Cardiac muscle cell (in vitro differentiated cells and primary cell): ENCODE data around the gene MARCHF10. TPM values are rescaled to one million over a fixed set of nuclear protein-coding genes. Genes with fewer than 3 reads are reported as not detected.

Source experiments
- DNase-seq, 2 donors: peaks; one replicate each; pipeline versions ENCODE4 v3.0.0 to v3.0.0-alpha.2; 2010 to 2017; ENCODE audit warnings: low read depth in 1 of 2, low spot score in 1 of 2
- H3K27ac ChIP-seq: fragments of 200-600 bp; sonication (generic); 2 replicates; pipeline ENCODE4 v1.5.1; 2016
- H3K27me3 ChIP-seq: fragments of 200-600 bp; sonication (generic); 2 replicates; pipeline ENCODE4 v1.6.0; 2016; ENCODE audit warnings: control low read depth
- H3K36me3 ChIP-seq: fragments of 200-600 bp; sonication (generic); 2 replicates; pipeline ENCODE4 v1.5.1; 2016; ENCODE audit warnings: control low read depth
- H3K4me1 ChIP-seq: fragments of 200-600 bp; sonication (generic); 2 replicates; pipeline ENCODE4 v1.8.1; 2017; ENCODE audit warnings: low read depth, mild to moderate bottlenecking, mixed run types
- H3K4me3 ChIP-seq: fragments of 200-600 bp; sonication (generic); 2 replicates; pipeline ENCODE4 v1.5.1; 2016; ENCODE audit warnings: mild to moderate bottlenecking
- H3K9me3 ChIP-seq: fragments of 200-600 bp; sonication (generic); 2 replicates; pipeline ENCODE4 v1.5.1; 2017; ENCODE audit warnings: low read depth, mild to moderate bottlenecking, control low read depth
- polyA plus RNA-seq: library from polyadenylated mRNA; unstranded; fragments of >200 nt; fragmentation: Nextera tagmentation; extraction: Ambion mirVana; gene quantifications from 2 replicates; pipeline ENCODE4 v1.2.1, GENCODE V29; 2016
- total RNA-seq: library from RNA; depleted of rRNA; stranded (reverse); fragments of >200 nt; gene quantifications from 2 replicates; pipeline ENCODE4 v1.2.3, GENCODE V29; 2016
- TF ChIP-seq, protein P1 (sequence below): IDR thresholded peaks from 2 replicates; pipeline ENCODE4 v1.5.1; 2012; ENCODE audit warnings: low read depth, mild to moderate bottlenecking, low read length

Gene MARCHF10
- total and polyA plus RNA-seq, 2 experiments from 2014 or later: 0.77 to 1.1 TPM

DNA sequence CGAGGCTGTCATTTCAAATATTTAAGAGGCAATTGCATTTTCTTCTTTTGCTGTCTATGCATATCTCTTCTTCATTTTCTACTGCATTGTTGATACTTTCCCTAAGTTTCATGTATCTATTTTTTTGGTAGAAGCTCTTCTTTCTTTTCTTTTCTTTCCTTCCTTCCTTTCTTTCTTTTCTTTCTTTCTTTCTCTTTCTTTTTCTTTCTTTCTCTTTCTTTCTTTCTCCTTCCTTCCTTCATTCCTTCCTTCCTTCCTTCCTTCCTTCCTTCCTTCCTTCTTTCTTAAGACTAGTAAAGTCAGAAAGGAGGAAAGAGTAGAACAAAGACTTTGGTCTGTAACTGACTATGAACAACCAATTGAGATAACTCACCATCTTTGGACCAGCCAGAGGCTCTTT lies 146.8 kb downstream of the MARCHF10 start:
- Histone ChIP-seq H3K36me3 (no peaks in the 10 kb centered on the region), H3K27ac (no peak overlapping the region), H3K27me3 (no peaks in the 10 kb centered on the region), H3K4me3 (no peak overlapping the region), H3K4me1 (no peaks in the 10 kb centered on the region), H3K9me3 (no peaks in the 10 kb centered on the region)
- no peak for DNase-seq
- TF ChIP-seq, protein P1, sequence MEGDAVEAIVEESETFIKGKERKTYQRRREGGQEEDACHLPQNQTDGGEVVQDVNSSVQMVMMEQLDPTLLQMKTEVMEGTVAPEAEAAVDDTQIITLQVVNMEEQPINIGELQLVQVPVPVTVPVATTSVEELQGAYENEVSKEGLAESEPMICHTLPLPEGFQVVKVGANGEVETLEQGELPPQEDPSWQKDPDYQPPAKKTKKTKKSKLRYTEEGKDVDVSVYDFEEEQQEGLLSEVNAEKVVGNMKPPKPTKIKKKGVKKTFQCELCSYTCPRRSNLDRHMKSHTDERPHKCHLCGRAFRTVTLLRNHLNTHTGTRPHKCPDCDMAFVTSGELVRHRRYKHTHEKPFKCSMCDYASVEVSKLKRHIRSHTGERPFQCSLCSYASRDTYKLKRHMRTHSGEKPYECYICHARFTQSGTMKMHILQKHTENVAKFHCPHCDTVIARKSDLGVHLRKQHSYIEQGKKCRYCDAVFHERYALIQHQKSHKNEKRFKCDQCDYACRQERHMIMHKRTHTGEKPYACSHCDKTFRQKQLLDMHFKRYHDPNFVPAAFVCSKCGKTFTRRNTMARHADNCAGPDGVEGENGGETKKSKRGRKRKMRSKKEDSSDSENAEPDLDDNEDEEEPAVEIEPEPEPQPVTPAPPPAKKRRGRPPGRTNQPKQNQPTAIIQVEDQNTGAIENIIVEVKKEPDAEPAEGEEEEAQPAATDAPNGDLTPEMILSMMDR: no peak

DNA sequence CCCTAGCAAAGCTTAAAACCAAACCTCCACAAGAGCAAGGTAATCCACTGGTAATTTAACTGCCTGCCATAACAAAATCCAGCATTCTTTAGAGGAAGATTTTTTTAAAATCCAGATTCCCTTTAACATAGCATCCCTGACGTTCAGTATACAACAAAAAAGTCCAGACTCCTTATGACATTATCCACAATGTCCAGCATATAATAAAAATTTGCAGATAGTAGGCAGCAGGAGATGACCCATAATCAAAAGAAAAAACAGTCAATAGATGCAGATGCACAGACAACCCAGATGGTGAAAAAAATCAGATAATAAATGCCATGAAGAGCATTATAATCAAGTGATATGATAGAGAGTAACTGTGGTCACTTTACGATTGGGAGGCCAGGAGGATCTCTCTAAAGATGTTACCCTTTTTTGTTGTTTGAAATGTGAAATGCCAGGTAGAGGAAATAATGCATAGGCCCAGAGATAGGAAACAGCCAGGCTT lies 147.4 kb downstream of the MARCHF10 start:
- H3K36me3 ChIP-seq: no peaks in the 10 kb centered on the region
- H3K4me3 ChIP-seq: no peak overlapping the region
- H3K27me3 ChIP-seq: no peaks in the 10 kb centered on the region
- no peaks in the 10 kb centered on the region for H3K9me3 ChIP-seq
- no peak for DNase-seq
- H3K27ac ChIP-seq: no peak overlapping the region
- H3K4me1 ChIP-seq: no peaks in the 10 kb centered on the region
- TF ChIP-seq, protein P1: no peak

DNA sequence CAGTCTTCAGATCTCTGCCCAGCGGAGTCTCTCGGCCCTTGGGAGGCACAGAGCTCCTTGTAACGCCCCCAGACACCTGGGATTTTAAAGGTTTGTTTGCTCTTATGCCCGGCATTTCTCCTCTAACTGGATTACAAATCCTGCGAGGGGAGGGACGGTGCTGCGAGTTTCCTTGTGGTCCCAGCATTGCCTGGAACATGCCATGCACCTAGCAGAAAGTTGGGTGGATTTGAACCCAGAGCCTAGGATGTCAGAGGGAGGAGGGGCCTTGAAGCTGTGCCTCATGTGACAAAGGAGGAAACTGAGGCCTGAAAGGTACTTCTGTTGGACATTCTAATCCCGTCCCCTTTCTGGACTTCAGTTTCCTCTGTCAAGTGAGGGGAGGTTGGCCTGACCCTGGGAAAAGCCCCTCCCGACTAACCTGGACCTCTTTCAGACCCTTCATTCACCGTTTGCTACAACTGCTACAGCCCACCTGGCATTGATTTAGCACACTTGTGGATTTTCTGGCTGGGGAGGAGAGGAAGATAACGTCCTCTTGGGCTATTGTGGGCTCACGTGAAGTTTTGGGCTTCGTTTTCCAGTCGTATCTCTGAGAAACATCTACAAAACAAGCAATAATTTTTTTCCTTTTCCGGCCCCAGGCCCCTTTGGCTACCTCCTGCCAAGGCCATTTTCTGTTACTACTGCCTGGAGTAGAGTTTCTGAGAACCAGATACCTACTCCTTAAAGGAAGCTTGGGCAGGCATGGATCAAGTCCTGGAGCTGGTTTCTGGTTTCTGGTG lies 149.8 kb downstream of the MARCHF10 start:
- no peaks in the 10 kb centered on the region for H3K36me3 ChIP-seq
- H3K27me3 ChIP-seq: no peaks in the 10 kb centered on the region
- no peaks in the 10 kb centered on the region for H3K9me3 ChIP-seq
- H3K4me3 ChIP-seq: no peak overlapping the region
- TF ChIP-seq, protein P1: no peak
- peaks cover 15% of the 10 kb centered on the region for H3K4me1 ChIP-seq
- no peak for DNase-seq
- H3K27ac ChIP-seq: no peak overlapping the region

DNA sequence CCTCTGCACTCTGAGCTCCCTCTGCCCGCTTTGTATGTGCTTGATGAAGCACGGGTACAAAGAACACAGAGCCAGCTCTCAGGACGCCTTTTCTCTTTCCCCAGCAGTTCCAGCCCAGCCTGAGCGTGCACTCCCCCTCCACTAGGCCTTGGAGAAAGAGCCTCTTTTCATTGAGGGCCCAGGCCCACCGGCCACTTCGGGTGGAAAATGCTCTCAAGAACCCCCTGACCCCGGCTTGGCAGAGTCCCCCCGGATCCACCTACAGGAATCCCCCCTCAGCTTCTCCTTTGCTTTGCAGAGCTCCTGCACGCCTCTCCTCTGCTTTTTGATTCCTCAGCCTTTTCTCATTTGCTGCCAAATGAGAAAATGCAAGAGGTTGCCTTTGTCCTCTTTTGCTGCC lies 150.4 kb downstream of the MARCHF10 start:
- Histone ChIP-seq H3K4me1 (peaks cover 21% of the 10 kb centered on the region), H3K27me3 (no peaks in the 10 kb centered on the region), H3K36me3 (no peaks in the 10 kb centered on the region), H3K9me3 (no peaks in the 10 kb centered on the region), H3K27ac (no peak overlapping the region), H3K4me3 (no peak overlapping the region)
- DNase-seq: no peak
- TF ChIP-seq, protein P1: no peak

DNA sequence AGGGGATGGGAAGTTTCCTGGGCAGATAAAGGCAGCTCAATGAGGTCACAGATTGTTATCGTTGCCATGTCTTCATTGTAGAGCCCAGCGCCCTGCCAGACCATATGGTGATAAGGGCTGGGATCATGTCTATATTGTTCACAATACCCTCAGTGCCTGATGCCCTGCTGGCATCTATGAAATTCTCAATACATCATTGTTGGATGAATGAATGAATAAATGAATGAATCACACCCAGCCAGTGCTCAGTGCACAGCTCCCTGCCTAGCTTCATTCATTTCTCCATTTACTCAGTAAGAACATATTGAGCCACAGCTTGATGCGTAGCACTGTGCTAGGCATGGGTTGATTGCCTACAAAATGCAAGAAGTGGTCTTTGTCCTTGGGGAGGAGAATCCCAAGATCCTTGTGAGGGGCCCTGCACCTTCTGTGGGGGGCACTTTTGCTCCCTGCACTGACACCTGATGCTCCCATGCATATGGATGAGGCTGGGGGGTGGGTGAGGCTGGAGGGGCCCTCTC lies 150.9 kb downstream of the MARCHF10 start:
- Histone ChIP-seq H3K4me1 (peaks cover 26% of the 10 kb centered on the region), H3K4me3 (no peak overlapping the region), H3K27me3 (no peaks in the 10 kb centered on the region), H3K9me3 (no peaks in the 10 kb centered on the region), H3K36me3 (no peaks in the 10 kb centered on the region), H3K27ac (no peak overlapping the region)
- DNase-seq: no peak
- TF ChIP-seq, protein P1: no peak
